ENCODE results near the gene CDH13.

The CDH13 gene

GRCh38 chr16:82773018-82773417 lies 146.2 kb downstream of the CDH13 start:
- in situ Hi-C loops (cut with MboI; ENCODE audit: low sequenced_read_pairs) = no loop called here

GRCh38 chr16:82776470-82777146 lies 149.8 kb downstream of the CDH13 start:
- in situ Hi-C loops (cut with MboI; ENCODE audit: low sequenced_read_pairs) = no loop called here

DNA sequence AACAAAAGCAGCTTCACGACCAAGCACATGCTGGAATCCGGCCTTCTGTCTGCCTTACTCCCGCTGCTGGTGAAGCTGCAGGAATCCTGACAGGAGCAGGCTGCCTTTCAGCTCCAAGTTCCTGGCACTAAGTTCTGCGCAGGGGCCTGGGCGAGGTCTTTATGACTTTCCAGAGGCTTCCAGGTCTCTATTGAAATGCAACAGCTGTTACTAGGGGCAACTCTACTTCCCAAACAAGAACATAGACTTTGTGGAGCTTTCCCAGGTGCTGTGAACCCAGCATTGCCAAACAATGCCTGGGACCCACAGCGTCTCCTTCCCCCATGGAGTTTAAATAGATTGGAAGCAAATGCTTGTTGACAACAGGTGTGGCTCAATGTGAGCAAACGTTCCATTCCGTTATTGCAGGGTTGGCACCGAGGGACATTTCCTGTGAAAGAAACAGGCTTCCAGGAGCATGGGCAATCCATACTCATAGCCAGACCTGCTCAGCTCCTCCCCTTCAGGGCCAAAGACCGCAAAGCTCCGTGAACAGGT lies 156.0 kb downstream of the CDH13 start:
- in situ Hi-C loops (cut with MboI; ENCODE audit: low sequenced_read_pairs) = no loop called here

- in situ Hi-C loops (cut with MboI; ENCODE audit: low sequenced_read_pairs) = no loop called here
These were observed 157.3 kb downstream of the CDH13 start for GRCh38 chr16:82783933-82784572.

- in situ Hi-C loops (cut with MboI; ENCODE audit: low sequenced_read_pairs) = no loop called here
These were observed 157.8 kb downstream of the CDH13 start for GRCh38 chr16:82784573-82784968.

DNA sequence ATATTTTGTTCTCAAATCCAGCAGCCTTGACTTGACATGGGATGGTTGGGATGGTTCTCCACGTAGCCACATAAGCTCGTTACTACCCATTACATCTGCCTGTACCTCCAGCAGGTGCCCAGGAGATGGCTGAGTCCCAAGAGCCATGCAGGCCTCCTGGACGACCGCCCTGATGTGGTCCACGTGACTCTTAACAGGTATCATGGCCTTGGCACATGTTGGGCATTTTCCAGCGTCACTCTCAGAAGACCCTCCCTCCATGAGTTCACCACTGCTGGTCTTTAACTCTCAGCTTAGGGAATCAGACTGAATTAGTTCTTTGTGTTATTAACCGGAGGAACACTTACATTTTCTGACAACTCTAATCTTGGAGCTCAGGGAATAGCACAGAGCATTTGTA lies 161.5 kb downstream of the CDH13 start:
- in situ Hi-C loops (cut with MboI; ENCODE audit: low sequenced_read_pairs) = no loop called here

DNA sequence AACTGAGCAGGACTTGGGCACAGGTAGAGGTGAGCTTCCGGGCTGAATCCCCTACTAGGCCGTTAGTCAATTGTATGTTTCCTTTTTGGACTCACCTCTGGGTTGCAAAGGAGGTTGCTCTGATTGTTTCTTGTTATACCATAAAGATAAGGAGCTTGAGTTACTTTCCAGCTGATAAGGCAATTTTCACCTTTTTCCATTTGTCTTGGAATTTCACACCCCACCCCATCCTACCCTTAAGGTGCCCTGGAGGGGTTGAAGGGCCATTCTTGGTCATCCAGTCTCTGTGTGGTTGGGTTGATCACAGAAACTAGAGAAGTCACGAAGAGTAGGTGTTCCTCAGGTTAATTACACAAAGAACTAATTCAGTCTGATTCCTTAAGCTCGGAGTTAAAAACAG lies 162.2 kb downstream of the CDH13 start:
- in situ Hi-C loops (cut with MboI; ENCODE audit: low sequenced_read_pairs) = no loop called here

GRCh38 chr16:82792693-82793092 lies 165.9 kb downstream of the CDH13 start:
- in situ Hi-C loops (cut with MboI; ENCODE audit: low sequenced_read_pairs) = no loop called here

DNA sequence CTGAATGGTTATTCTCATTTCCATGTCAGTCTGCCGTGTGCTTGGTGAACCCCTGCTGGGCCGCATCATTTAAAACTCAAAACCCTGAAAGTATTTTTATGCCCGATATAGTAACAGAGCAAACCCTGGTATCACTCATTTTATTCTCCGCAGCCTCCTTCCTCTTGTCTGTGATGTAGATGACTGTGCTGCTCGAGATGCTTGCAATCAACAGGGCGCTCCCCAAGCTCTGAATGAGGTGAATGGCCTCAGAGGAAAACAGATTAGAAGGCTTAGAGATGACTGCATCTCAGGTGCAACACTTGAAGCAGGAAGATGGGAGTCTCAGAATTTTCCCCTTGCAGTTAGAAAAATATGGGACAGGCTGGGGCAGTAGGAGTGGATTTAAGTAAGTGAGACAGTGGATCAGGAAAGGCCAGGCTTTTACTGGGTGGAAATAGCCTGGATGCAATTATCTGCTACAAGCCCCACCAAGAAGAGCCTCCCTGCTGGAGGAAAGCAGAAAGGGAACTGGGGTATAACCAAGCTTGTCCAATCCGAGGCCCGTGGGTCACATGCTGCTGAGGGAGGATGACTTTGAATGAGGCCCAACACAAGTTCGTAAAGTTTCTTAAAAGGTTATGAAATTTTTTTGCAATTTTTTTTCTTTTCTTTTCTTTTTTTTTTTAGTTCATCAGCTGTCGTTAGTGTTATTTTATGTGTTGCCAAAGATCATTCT lies 166.9 kb downstream of the CDH13 start:
- in situ Hi-C loops (cut with MboI; ENCODE audit: low sequenced_read_pairs) = no loop called here

GRCh38 chr16:82796047-82796446 lies 169.3 kb downstream of the CDH13 start:
- in situ Hi-C loops (cut with MboI; ENCODE audit: low sequenced_read_pairs) = no loop called here

DNA sequence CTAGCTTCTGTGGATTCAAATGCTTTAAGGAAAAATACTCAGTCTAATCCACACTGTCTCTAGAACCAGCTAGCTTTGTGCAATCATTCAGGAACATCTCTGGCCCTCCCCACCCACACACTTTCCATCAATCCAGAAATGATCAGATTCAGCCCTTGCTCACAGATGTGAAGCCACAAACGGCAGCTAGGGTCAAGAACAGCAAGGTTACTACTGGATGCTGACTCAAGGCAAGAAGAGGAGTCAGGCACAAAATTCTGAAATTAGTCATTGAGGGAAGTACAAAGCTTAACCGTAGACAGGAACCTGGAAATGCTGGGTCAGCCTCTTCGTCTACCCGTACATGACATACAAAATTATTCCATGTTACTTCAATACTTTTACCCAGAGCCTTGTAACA lies 174.6 kb downstream of the CDH13 start:
- in situ Hi-C loops (cut with MboI; ENCODE audit: low sequenced_read_pairs) = no loop called here

DNA sequence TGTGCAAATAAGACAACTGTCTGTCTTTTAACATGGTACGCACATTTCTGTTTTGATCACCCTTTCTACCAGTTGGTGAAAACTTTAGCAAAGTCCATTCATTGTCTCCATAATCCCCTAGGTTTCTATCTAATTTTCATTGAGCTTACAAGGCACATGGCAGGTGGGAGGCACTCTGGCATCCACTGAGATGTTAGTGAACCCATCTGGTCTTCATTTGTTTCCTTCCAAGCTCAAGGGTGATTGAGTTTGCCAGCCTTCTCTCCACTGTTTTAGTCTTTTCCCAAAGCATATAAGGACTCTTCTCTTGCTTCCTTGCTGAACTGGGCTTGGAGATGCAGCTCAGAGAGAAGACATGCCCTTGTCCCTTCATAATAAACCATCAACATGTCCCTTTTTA lies 179.1 kb downstream of the CDH13 start:
- in situ Hi-C loops (cut with MboI; ENCODE audit: low sequenced_read_pairs) = no loop called here

DNA sequence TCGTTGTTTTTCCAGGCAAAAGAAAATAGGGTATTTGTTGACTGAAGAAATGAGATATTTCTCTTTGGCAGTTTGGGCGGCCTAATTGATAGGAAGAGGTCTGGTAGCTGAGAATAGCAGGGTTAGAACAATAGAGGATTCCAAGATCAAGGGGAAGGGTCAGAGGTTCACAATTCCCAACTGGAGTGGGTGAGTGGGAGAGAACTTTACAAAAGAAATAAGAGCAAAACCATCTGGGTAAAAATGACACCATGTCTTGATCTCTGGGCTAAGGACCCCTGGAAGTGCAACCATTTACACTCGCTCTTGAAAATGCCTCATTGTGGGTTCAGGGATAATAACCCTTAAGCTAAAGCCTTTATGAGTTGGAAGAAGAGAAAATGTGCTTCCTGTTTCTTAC lies 180.5 kb downstream of the CDH13 start:
- in situ Hi-C loops (cut with MboI; ENCODE audit: low sequenced_read_pairs) = no loop called here

GRCh38 chr16:82808036-82808435 lies 181.3 kb downstream of the CDH13 start:
- in situ Hi-C loops (cut with MboI; ENCODE audit: low sequenced_read_pairs) = no loop called here

- in situ Hi-C loops (cut with MboI; ENCODE audit: low sequenced_read_pairs) = no loop called here
These were observed 183.3 kb downstream of the CDH13 start for GRCh38 chr16:82810077-82810476.

- in situ Hi-C loops (cut with MboI; ENCODE audit: low sequenced_read_pairs) = no loop called here
These were observed 187.3 kb downstream of the CDH13 start for GRCh38 chr16:82814059-82814458.

DNA sequence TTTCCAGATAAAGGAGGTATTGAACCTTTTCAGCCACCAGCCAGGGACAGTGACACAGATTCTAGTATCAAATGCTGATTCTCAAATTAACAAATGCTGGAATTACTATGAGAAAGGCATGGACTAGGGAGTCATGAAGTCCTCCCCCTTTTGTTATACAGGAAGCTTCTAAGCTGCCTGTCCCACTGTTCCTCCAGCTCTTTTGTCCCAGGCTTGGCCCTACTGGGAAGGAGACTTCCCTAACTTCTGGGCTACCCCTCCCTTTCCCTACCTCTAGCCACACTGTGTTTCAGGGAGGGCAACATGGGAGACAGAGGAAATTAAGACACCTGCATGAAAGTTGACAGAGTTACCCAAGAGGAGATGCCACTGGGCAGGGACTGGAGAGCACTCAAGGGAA lies 192.5 kb downstream of the CDH13 start:
- in situ Hi-C loops (cut with MboI; ENCODE audit: low sequenced_read_pairs) = no loop called here

DNA sequence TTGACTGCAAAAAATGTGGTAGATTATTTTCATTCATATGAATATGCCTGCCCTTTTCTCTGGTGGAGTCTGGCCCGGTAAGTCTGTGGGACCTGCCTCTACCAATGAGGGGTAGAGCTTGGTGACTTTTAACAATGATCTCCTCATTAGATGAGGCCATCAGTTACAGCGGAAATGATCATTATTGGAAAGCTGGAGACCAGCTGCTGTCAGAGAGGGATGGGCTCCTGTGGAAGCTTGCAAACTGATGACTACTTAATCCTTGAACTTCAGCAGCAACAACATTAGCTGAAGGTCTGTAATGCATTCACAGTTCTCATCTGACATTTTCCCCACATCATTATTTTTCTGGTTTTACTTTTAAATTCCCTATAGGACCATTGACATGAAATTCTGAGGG lies 194.1 kb downstream of the CDH13 start:
- in situ Hi-C loops (cut with MboI; ENCODE audit: low sequenced_read_pairs) = no loop called here

GRCh38 chr16:82824408-82824807 lies 197.6 kb downstream of the CDH13 start:
- in situ Hi-C loops (cut with MboI; ENCODE audit: low sequenced_read_pairs) = no loop called here

DNA sequence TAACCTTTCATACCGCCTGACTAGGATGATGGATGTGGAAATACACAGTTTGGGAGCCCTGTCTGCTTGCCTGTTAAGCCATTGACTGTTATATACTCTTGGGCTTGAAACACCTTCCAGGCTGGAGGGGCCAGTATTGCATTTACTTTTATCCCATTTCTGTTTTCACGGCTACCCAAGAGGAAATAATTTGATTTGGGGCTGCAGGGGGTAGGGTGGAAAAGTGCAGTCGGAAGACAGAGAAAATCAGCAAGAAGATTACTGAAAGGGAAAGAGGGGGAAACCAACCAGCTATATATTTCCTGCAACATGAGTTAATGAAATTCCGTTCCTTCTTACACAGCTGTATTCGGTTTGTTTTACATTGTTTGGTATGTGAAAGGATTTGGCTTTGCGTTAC lies 202.5 kb downstream of the CDH13 start:
- in situ Hi-C loops (cut with MboI; ENCODE audit: low sequenced_read_pairs) = no loop called here

DNA sequence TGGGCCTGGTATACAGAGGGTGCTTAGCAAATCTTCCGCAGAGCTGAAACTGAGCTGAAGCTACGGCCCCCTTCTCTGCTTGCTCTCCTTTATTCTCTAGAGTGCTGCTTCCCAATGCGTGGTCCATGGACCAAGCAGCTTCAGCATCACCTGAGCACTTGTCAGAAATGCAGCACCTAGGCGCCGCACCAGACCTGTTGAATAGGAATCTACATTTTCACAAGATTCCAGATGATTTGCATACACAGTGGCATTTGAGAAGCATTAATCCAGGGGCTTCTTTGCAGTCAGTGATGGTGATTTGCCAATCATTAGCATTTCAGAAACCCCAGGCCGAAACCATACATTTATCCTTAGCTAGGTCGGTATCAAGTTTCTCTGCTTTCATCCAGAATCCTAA lies 204.2 kb downstream of the CDH13 start:
- in situ Hi-C loops (cut with MboI; ENCODE audit: low sequenced_read_pairs) = no loop called here

- in situ Hi-C loops (cut with MboI; ENCODE audit: low sequenced_read_pairs) = no loop called here
These were observed 206.1 kb downstream of the CDH13 start for GRCh38 chr16:82832821-82833220.
